Transverse colon (tissue), 4 donors: ENCODE data around the gene DAZAP1. TPM values are rescaled to one million over a fixed set of nuclear protein-coding genes. Genes with fewer than 3 reads are reported as not detected.

Experiments used
- DNase-seq: peaks from one replicate; pipeline ENCODE4 v3.0.0-alpha.2; 2019
- H3K27ac ChIP-seq, 4 donors: fragments of 200-600 bp; sonication (generic); 2 replicates each; pipeline ENCODE4 v1.5.1; 2016 to 2018; ENCODE audit warnings: inconsistent platforms in 4 of 4
- H3K27me3 ChIP-seq: fragments of 200-600 bp; sonication (generic); 2 replicates; pipeline ENCODE4 v1.5.1; 2017; ENCODE audit warnings: inconsistent platforms
- H3K36me3 ChIP-seq, 4 donors: fragments of 200-600 bp; sonication (generic); 2 replicates each; pipeline ENCODE4 v1.5.1; 2017 to 2019; ENCODE audit warnings: inconsistent platforms in 4 of 4
- H3K4me1 ChIP-seq, 4 donors: fragments of 200-600 bp; sonication (generic); 2 replicates each; pipeline ENCODE4 v1.5.1; 2017 to 2020; ENCODE audit warnings: inconsistent platforms in 4 of 4
- H3K4me3 ChIP-seq, 4 donors: fragments of 200-600 bp; sonication (generic); 1 replicate in 1 of 4; 2 replicates in 3 of 4; pipeline versions ENCODE4 v1.5.1 to v1.6.1; 2017 to 2019; ENCODE audit warnings: inconsistent platforms in 4 of 4
- H3K9me3 ChIP-seq, 2 donors: fragments of 200-600 bp; sonication (generic); 2 replicates each; pipeline ENCODE4 v1.5.1; 2017 to 2019; ENCODE audit warnings: inconsistent platforms in 2 of 2
- CTCF ChIP-seq, 5 experiments: fragments of 200-600 bp in 3 of 5; fragments of 450-650 bp in 2 of 5; sonication (generic) in 3 of 5; IDR thresholded peaks; 1 replicate in 2 of 5; 2 replicates in 3 of 5; pipeline ENCODE4 v1.5.1; 2016 to 2017; ENCODE audit warnings: antibody characterized with exemption in 5 of 5, inconsistent platforms in 3 of 5, mild to moderate bottlenecking in 2 of 5, moderate library complexity in 1 of 5
- EP300 ChIP-seq: sonication (generic); formaldehyde crosslinking; IDR thresholded peaks from one replicate; pipeline ENCODE4 v1.6.1; 2017; ENCODE audit warnings: antibody characterized with exemption, low read depth
- POLR2A ChIP-seq: fragments of 450-650 bp; IDR thresholded peaks from one replicate; pipeline ENCODE4 v1.6.1; 2016; ENCODE audit warnings: antibody characterized with exemption, mild to moderate bottlenecking, moderate library complexity
- POLR2AphosphoS5 ChIP-seq, 3 donors: sonication (generic); formaldehyde crosslinking; IDR thresholded peaks; one replicate each; pipeline ENCODE4 v1.6.1; 2016; ENCODE audit warnings: antibody characterized with exemption in 3 of 3
- WGBS, 2 donors: methylation state at CpG; one replicate each; pipeline ENCODE4 v1.1.5; 2018; ENCODE audit warnings: low coverage in 1 of 2; 5-methylcytosine and 5-hydroxymethylcytosine counted together
- in situ Hi-C, 4 donors: fragments of 200-750 bp; cut with MboI; loops; one replicate each; pipeline versions ENCODE4 v1.15.0 to v1.15.1; 2017; ENCODE audit warnings: low sequenced_read_pairs in 3 of 4, low pct_ligation_motif_present in 1 of 4, low pct_unique_long_range_greater_than_20kb in 1 of 4
- intact Hi-C: fragments of 100-400 bp; cut with DNase I; formaldehyde crosslinking; loops from one replicate; pipeline ENCODE4 v1.15.1; 2023; ENCODE audit warnings: low total_unique reads
- total RNA-seq, 4 donors: library from RNA; depleted of rRNA; stranded (reverse); fragments of >200 nt; gene quantifications; one replicate each; pipeline ENCODE4 v1.1.0, GENCODE V29; 2016

Gene DAZAP1
- total RNA-seq, 4 donors from 2014 or later, result 36.3 to 77.2 (median 41.6) TPM

- Histone ChIP-seq H3K27ac (no peak overlapping the region), H3K36me3 (peaks cover 0 to 6% (median 0%) of the 10 kb centered on the region in 4 donors), H3K9me3 (no peaks in the 10 kb centered on the region), H3K27me3 (peaks cover 58% of the 10 kb centered on the region), H3K4me1 (peaks cover 29 to 48% (median 43%) of the 10 kb centered on the region in 4 donors), H3K4me3 (no peak overlapping the region)
- 60 to 78% methylated on average over 2 to 20 of the region's 20 CpGs for WGBS, 2 donors
- DNase-seq, result no peak
- intact Hi-C loops, result no loop called here
- TF ChIP-seq POLR2A (no peak), EP300 (no peak), CTCF (IDR thresholded peaks at IDR 0.05) (no peak), POLR2AphosphoS5 (IDR thresholded peaks at IDR 0.05) (no peak)
- in situ Hi-C loops, result no loop called here
Measured at GRCh38 chr19:1473085-1473851, 65.9 kb downstream of the DAZAP1 start.

GRCh38 chr19:1474011-1474764 lies 66.8 kb downstream of the DAZAP1 start:
- in situ Hi-C loops, result no loop called here
- DNase-seq, result no peak
- intact Hi-C loops, result no loop called here
- TF ChIP-seq POLR2A, result no peak
- no peak for TF ChIP-seq EP300
- no peak for TF ChIP-seq CTCF (IDR thresholded peaks at IDR 0.05)
- no peak for TF ChIP-seq POLR2AphosphoS5 (IDR thresholded peaks at IDR 0.05)
- H3K27me3 ChIP-seq, result peaks cover 49% of the 10 kb centered on the region
- no peaks in the 10 kb centered on the region for H3K9me3 ChIP-seq
- H3K27ac ChIP-seq, result no peak overlapping the region
- H3K36me3 ChIP-seq, result peaks cover 0 to 6% (median 0%) of the 10 kb centered on the region in 4 donors
- WGBS, 2 donors, result 84% methylated on average over 28 of the region's 31 CpGs; no CpG with 5 or more reads in 1 of the 2 donors
- peaks cover 24 to 47% (median 39%) of the 10 kb centered on the region in 4 donors for H3K4me1 ChIP-seq
- H3K4me3 ChIP-seq, result no peak overlapping the region

- peaks cover 26 to 50% (median 41%) of the 10 kb centered on the region in 4 donors for H3K4me1 ChIP-seq
- TF ChIP-seq POLR2A (no peak), POLR2AphosphoS5 (IDR thresholded peaks at IDR 0.05) (no peak), EP300 (no peak), CTCF (IDR thresholded peaks at IDR 0.05) (no peak)
- in situ Hi-C loops, result no loop called here
- no peak for DNase-seq
- no peak overlapping the region for H3K4me3 ChIP-seq
- peaks cover 0 to 6% (median 0%) of the 10 kb centered on the region in 4 donors for H3K36me3 ChIP-seq
- intact Hi-C loops, result no loop called here
- no peak overlapping the region for H3K27ac ChIP-seq
- H3K9me3 ChIP-seq, result no peaks in the 10 kb centered on the region
- peaks cover 45% of the 10 kb centered on the region for H3K27me3 ChIP-seq
- WGBS, 2 donors, result 88 to 96% methylated on average over 4 to 24 of the region's 26 CpGs
Measured at GRCh38 chr19:1474765-1475351, 67.5 kb downstream of the DAZAP1 start.
